ENCODE data around the gene PGF.

GRCh38 chr14:74910556-74910955, 44.8 kb downstream of the PGF start:
- TF ChIP-seq CTCF (IDR thresholded peaks at IDR 0.05) (no peak), POLR2A (IDR thresholded peaks at IDR 0.05) (no peak), POLR2AphosphoS5 (IDR thresholded peaks at IDR 0.05) (no peak), EP300 (IDR thresholded peaks at IDR 0.05) (no peak)
